Right atrium auricular region (tissue), 2 donors: ENCODE measurements around the gene DCST1. TPM values are rescaled to one million over a fixed set of nuclear protein-coding genes. Genes with fewer than 3 reads are reported as not detected.

Experiments
- DNase-seq: peaks from one replicate; pipeline ENCODE4 v3.0.0-alpha.2; 2019; ENCODE audit warnings: low spot score
- H3K27ac ChIP-seq, 2 donors: fragments of 200-600 bp; sonication (generic); 1 replicate in 1 of 2; 2 replicates in 1 of 2; pipeline ENCODE4 v1.5.1; 2016 to 2019
- H3K27me3 ChIP-seq, 2 donors: fragments of 200-600 bp; sonication (generic); one replicate each; pipeline versions ENCODE4 v1.5.1 to v1.6.0; 2017 to 2019
- H3K36me3 ChIP-seq: fragments of 200-600 bp; sonication (generic); one replicate; pipeline ENCODE4 v1.5.1; 2016
- H3K4me1 ChIP-seq, 2 donors: fragments of 200-600 bp; sonication (generic); one replicate each; pipeline versions ENCODE4 v1.5.1 to v1.6.0; 2017 to 2019
- H3K4me3 ChIP-seq, 2 donors: fragments of 200-600 bp; sonication (generic); 1 replicate in 1 of 2; 2 replicates in 1 of 2; pipeline ENCODE4 v1.5.1; 2017 to 2019; ENCODE audit warnings: mild to moderate bottlenecking in 1 of 2, moderate library complexity in 1 of 2
- H3K9me3 ChIP-seq, 2 donors: fragments of 200-600 bp; sonication (generic); one replicate each; pipeline ENCODE4 v1.5.1; 2019
- CTCF ChIP-seq, 2 donors: fragments of 200-600 bp; sonication (generic); IDR thresholded peaks; one replicate each; pipeline ENCODE4 v1.5.1; 2019; ENCODE audit warnings: antibody characterized with exemption in 2 of 2
- total RNA-seq, 2 donors: library from RNA; depleted of rRNA; stranded (reverse); fragments of >200 nt; gene quantifications; one replicate each; pipeline ENCODE4 v1.1.0, GENCODE V29; 2016

Gene DCST1
- total RNA-seq, 2 donors from 2014 or later: not detected

GRCh38 chr1:155007251-155007828 is 26.3 kb upstream of the DCST1 start:
- TF ChIP-seq CTCF (IDR thresholded peaks at IDR 0.05): no peak
- Histone ChIP-seq H3K27me3 (no peaks in the 10 kb centered on the region), H3K4me3 (peak overlapping the region in 1 of 2 donors; percentile 20), H3K9me3 (no peaks in the 10 kb centered on the region), H3K4me1 (peaks cover 0 to 86% of the 10 kb centered on the region in 2 donors), H3K36me3 (no peaks in the 10 kb centered on the region), H3K27ac (peak overlapping the region; percentile 98 to 99)
- DNase-seq: no peak

DNA sequence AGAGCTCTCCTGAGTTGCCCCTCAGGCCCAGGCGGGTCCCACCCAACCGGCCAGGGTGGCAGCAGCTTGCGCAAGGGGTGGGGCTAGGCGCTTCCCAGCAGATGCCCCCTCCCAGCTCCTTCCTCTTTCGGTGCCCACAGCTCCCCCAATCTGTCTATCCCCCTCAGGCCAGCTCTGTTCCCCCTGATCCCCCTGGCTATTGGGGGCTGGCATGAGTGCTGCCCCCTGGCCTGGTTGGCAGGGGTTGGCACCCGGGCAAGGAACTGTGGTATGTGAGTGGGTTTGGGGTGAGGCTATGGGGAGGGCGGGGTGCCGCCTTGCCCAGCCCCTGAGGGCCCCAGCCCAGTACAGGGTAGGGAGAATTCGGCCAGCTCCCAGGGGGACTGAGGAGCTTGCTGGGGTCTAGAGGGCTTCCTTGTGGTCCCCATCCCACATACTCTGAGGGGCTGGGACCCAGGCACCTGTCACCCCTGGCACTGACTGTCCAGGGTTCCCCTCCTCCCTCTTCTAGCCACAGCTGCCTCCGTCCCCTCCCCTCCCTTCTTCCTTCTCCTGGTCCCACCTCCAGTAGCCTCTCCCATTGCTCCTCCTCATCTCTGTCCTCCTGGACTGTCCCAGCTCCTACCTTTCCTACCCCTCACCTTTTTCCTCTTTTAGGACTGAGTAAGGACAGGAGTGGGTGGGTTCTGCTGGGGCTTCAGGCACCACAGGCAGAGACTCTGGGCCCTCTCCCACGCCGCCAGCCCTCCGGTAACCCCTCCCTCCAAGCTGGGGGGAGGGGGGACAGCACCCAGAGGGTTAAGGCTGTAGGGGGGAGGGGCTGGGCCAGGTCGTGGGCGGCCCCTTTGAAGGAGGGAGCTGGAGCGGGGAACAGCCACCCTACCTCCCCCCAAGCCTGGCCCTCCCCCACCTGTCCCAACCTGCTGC is 25.3 kb upstream of the DCST1 start:
- no peak for DNase-seq

DNA sequence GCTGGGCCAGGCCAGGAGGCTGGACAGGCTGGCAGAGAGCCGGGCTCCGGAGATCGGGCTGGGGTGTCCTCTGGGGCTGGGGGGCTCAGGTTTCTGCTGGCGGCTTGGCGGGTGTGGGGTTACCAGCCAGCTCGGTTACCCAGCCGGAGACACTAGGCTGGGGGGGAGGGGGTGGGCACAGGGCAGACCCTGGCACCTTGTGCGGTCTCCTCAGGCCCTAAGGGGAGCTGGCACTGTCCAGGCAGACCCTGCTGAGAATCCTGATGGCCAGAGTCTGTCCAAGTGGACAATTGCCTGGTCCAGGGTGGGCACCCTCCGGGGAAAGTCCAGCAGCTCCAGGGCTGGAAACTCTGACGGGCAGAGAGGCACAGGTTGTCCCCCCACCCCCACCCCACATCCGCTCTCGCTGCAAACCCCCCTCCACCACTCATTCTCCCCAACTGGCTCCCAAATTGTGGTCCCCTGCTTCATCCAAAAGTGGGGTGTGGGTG is 24.4 kb upstream of the DCST1 start:
- Histone ChIP-seq H3K27me3 (no peaks in the 10 kb centered on the region), H3K4me3 (peak overlapping the region; percentile 20 to 21), H3K27ac (peak overlapping the region in 1 of 2 donors; percentile 99), H3K4me1 (peaks cover 0 to 93% of the 10 kb centered on the region in 2 donors), H3K36me3 (peaks cover 5% of the 10 kb centered on the region), H3K9me3 (no peaks in the 10 kb centered on the region)
- no peak for TF ChIP-seq CTCF (IDR thresholded peaks at IDR 0.05)
- DNase-seq: no peak

More for the DNA sequence above, 25.3 kb upstream of the DCST1 start:
- TF ChIP-seq CTCF (IDR thresholded peaks at IDR 0.05): no peak
- Histone ChIP-seq H3K4me1 (peaks cover 0 to 93% of the 10 kb centered on the region in 2 donors), H3K27me3 (no peaks in the 10 kb centered on the region), H3K36me3 (no peaks in the 10 kb centered on the region), H3K4me3 (peak overlapping the region; percentile 7 to 20), H3K9me3 (no peaks in the 10 kb centered on the region), H3K27ac (peak overlapping the region; percentile 98 to 99)

DNA sequence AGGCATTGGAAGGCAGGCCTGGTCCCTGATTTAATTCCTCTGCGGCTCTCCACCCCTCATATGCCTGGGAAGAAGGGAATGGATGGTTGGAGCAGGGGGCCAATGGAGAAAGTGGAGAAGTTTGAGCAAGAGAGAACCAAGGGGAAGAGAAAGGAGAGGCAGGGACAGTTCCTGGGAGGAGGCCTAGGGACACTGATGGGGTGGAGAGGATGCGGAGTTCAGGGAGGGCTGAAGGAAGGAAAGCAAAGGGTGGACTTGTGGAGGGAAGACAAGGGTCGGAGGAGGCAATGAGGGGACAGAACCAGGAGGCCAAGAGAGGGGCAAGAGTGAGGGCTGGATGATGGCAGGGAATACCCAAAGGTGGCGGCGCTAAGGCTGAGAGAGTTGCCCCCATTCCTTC is 23.9 kb upstream of the DCST1 start:
- Histone ChIP-seq H3K27ac (peak overlapping the region in 1 of 2 donors; percentile 99), H3K9me3 (no peaks in the 10 kb centered on the region), H3K36me3 (peaks cover 10% of the 10 kb centered on the region), H3K4me1 (peaks cover 0 to 88% of the 10 kb centered on the region in 2 donors), H3K4me3 (peak overlapping the region in 1 of 2 donors; percentile 20), H3K27me3 (no peaks in the 10 kb centered on the region)
- DNase-seq: no peak
- no peak for TF ChIP-seq CTCF (IDR thresholded peaks at IDR 0.05)

GRCh38 chr1:155010211-155010918 is 23.3 kb upstream of the DCST1 start:
- no peaks in the 10 kb centered on the region for H3K9me3 ChIP-seq
- H3K27ac ChIP-seq: peak overlapping the region; percentile 32 to 99
- peaks cover 0 to 82% of the 10 kb centered on the region in 2 donors for H3K4me1 ChIP-seq
- peaks cover 16% of the 10 kb centered on the region for H3K36me3 ChIP-seq
- H3K27me3 ChIP-seq: no peaks in the 10 kb centered on the region
- H3K4me3 ChIP-seq: no peak overlapping the region
- DNase-seq: no peak
- no peak for TF ChIP-seq CTCF (IDR thresholded peaks at IDR 0.05)
